GM19240 (cell line): Measurements from ENCODE around the gene OR52E2.

ENCODE experiments used
- DNase-seq: peaks from one replicate; pipeline ENCODE4 v3.0.0; 2011; ENCODE audit warnings: low spot score; ENCODE audit not compliant: insufficient read length

Gene OR52E2

GRCh38 chr11:5013012-5013411 lies 46.4 kb downstream of the OR52E2 start:
- no peak for DNase-seq

DNA sequence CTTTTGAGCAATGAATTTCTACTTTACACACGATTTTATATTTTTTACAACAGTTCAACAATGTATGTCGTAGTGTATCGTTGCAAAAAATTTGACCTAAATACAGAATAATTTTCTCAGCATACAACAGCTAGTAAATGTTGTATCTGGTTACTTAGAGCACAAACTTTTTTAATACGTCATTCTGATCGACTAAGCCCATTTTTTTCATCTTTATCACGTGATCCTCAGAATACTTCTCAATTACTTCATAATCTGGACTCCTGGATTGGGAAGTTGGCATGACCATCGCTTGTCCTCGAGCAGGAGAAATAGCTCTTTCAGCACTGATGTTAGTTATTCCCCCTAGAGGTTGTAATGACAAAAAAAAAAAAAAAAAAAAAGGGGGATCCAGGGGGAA lies 48.2 kb downstream of the OR52E2 start:
- DNase-seq: no peak
